SIG-M5 treated with dmso at 0.1 percent for 504 hours (cell line): Measurements from ENCODE around the gene RAD23A.

Source experiments
- DNase-seq: peaks from one replicate; lab custom pipeline; 2025; ENCODE audit not compliant: unreplicated experiment; lab: John Stamatoyannopoulos, UW

Gene RAD23A

GRCh38 chr19:12983542-12984142, 38.0 kb downstream of the RAD23A start:
- peak; percentile 44 for DNase-seq

GRCh38 chr19:12984143-12984627, 38.5 kb downstream of the RAD23A start:
- DNase-seq: no peak

- DNase-seq: no peak
These were observed 39.0 kb downstream of the RAD23A start for GRCh38 chr19:12984683-12985048.

- no peak for DNase-seq
These were observed 39.6 kb downstream of the RAD23A start for GRCh38 chr19:12985049-12985776.

- no peak for DNase-seq
These were observed 41.1 kb downstream of the RAD23A start for GRCh38 chr19:12986726-12987125.

GRCh38 chr19:12987190-12987589, 41.5 kb downstream of the RAD23A start:
- DNase-seq: no peak

- no peak for DNase-seq
These were observed 42.1 kb downstream of the RAD23A start for GRCh38 chr19:12987781-12988180.

GRCh38 chr19:12990431-12990830, 44.8 kb downstream of the RAD23A start:
- no peak for DNase-seq

GRCh38 chr19:12990853-12991252, 45.2 kb downstream of the RAD23A start:
- no peak for DNase-seq

- no peak for DNase-seq
These were observed 45.6 kb downstream of the RAD23A start for GRCh38 chr19:12991296-12991695.

- DNase-seq: no peak
These were observed 47.1 kb downstream of the RAD23A start for GRCh38 chr19:12992729-12993128.

GRCh38 chr19:12993562-12993961, 47.9 kb downstream of the RAD23A start:
- no peak for DNase-seq

GRCh38 chr19:12994701-12995595, 49.3 kb downstream of the RAD23A start, which contains the start of gene NFIX:
TSS of gene NFIX (plus strand) at chr19:12995475. CDS start at chr19:12995838, 363 bp downstream.
- peak; percentile 54 for DNase-seq

- DNase-seq: no peak
These were observed 50.1 kb downstream of the RAD23A start for GRCh38 chr19:12995596-12996405.

GRCh38 chr19:12996406-12997094, 50.9 kb downstream of the RAD23A start:
- DNase-seq: no peak

GRCh38 chr19:12997179-12997966, 51.7 kb downstream of the RAD23A start:
- no peak for DNase-seq

GRCh38 chr19:12997967-12998940, 52.6 kb downstream of the RAD23A start:
- DNase-seq: no peak

GRCh38 chr19:13001166-13001501, 55.5 kb downstream of the RAD23A start:
- no peak for DNase-seq
